Right lobe of liver (tissue), 6 donors: ENCODE measurements around the gene ENPP3. TPM values are rescaled to one million over a fixed set of nuclear protein-coding genes. Genes with fewer than 3 reads are reported as not detected.

Experiments used
- ATAC-seq, 4 donors: fragments of 200-7000 bp; cut with Tn5 transposase; one replicate each; pipeline ENCODE4 v1.9.1; 2020; ENCODE audit warnings: mild to moderate bottlenecking in 4 of 4, moderate library complexity in 4 of 4
- DNase-seq, 3 donors: peaks; one replicate each; pipeline ENCODE4 v3.0.0-alpha.2; 2020
- H3K27ac ChIP-seq, 3 donors: fragments of 200-600 bp; one replicate each; pipeline ENCODE4 v1.8.0; 2022
- H3K27me3 ChIP-seq, 2 donors: fragments of 200-600 bp; one replicate each; pipeline ENCODE4 v1.8.0; 2022
- H3K36me3 ChIP-seq, 4 donors: fragments of 200-600 bp; sonication (generic) in 1 of 4; one replicate each; pipeline versions ENCODE4 v1.5.1 to v1.8.0; 2017 to 2022; ENCODE audit warnings: control low read depth in 1 of 4
- H3K4me1 ChIP-seq, 4 donors: fragments of 200-600 bp; sonication (generic) in 1 of 4; one replicate each; pipeline versions ENCODE4 v1.5.1 to v1.8.0; 2017 to 2022; ENCODE audit warnings: control low read depth in 1 of 4
- H3K4me3 ChIP-seq, 3 donors: fragments of 200-600 bp; one replicate each; pipeline ENCODE4 v1.8.0; 2022
- H3K9me3 ChIP-seq, 4 donors: fragments of 200-600 bp; sonication (generic) in 1 of 4; one replicate each; pipeline versions ENCODE4 v1.5.1 to v1.8.0; 2017 to 2022; ENCODE audit warnings: control low read depth in 1 of 4
- CTCF ChIP-seq, 4 donors: fragments of 200-600 bp in 3 of 4; fragments of 450-650 bp in 1 of 4; IDR thresholded peaks; one replicate each; pipeline versions ENCODE4 v1.5.1 to v1.8.0; 2016 to 2022; ENCODE audit warnings: antibody characterized with exemption in 4 of 4, mild to moderate bottlenecking in 2 of 4
- POLR2A ChIP-seq: fragments of 450-650 bp; IDR thresholded peaks from one replicate; pipeline ENCODE4 v1.6.1; 2017; ENCODE audit warnings: antibody characterized with exemption, mild to moderate bottlenecking
- WGBS: methylation state at CpG from one replicate; pipeline ENCODE4 v1.1.6; 2018; ENCODE audit warnings: low coverage, low lambda C conversion rate; ENCODE audit not compliant: insufficient coverage; ENCODE audit errors: missing lambda C conversion rate; 5-methylcytosine and 5-hydroxymethylcytosine counted together
- intact Hi-C, 2 donors: fragments of 100-400 bp; cut with DNase I; formaldehyde crosslinking; loops; one replicate each; pipeline versions ENCODE4 v1.11.2 to v1.14.1; 2022
- microRNA-seq, 2 donors: library from miRNA; unstranded; fragments of <30 nt; microRNA quantifications; one replicate each; pipeline ENCODE4, GENCODE V29; 2019 to 2020
- small RNA-seq, 2 experiments: library from RNA; depleted of rRNA; stranded (forward); fragments of <200 nt; gene quantifications; one replicate each; pipeline ENCODE3, GENCODE V24; 2016
- total RNA-seq, 6 experiments: library from RNA; depleted of rRNA in 2 of 6; stranded (reverse); fragments of >200 nt in 2 of 6; fragmentation: NEBNext Ultra II Directional in 3 of 6; extraction: Animal tissue kit (Norgen Biotek cat#: 25700) in 3 of 6; gene quantifications; one replicate each; pipeline versions ENCODE4 v1.1.0 to v1.2.4, GENCODE V29; 2016 to 2023
- donor health status: DM: no; HTN: yes; CAD: no.
- donor health status: DM: no; HTN: no; CAD: no.
- donor health status: DM: no; HTN: no; CAD: no.
- donor health status: DM: no; HTN: yes; CAD: no.
- donor health status: DM: no; HTN: yes; CAD: no.

ENPP3 gene
- total RNA-seq, 6 experiments from 2014 or later: 0.63 to 2.7 (median 1.5) TPM

DNA sequence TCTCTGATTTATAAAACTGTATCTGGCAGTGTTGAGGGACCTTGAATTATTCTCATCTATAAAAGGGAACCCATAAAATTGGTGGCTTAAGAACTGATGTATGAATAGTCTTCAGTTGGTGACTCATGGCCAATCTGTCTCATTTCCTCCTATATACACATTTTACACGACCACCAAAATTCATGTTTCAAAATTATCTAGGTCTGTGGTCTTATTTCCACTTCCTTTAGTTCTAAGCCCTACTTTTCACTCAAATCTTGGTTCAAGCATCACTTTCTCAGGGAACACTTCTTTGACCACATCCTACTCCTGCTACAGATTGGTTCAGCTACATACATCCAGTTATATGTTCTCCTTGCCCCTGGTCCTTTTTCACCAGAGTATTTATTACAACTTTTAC lies 152.1 kb downstream of the ENPP3 start:
- no peak for DNase-seq
- H3K4me3 ChIP-seq: no peak overlapping the region
- H3K27ac ChIP-seq: no peak overlapping the region
- intact Hi-C loops: loop anchor here in 1 of 2 donors (10.0 kb wide), 1 partner anchor 126 kb away; no protein-coding TSS in a partner anchor
- TF ChIP-seq POLR2A: no peak
- TF ChIP-seq CTCF (IDR thresholded peaks at IDR 0.05): no peak
- no peaks in the 10 kb centered on the region for H3K36me3 ChIP-seq
- WGBS: 16% methylated on average over 1 of the region's 1 CpG
- H3K27me3 ChIP-seq: no peaks in the 10 kb centered on the region
- no peaks in the 10 kb centered on the region for H3K4me1 ChIP-seq
- H3K9me3 ChIP-seq: no peaks in the 10 kb centered on the region
- no peak for ATAC-seq

GRCh38 chr6:131791476-131791875 lies 154.4 kb downstream of the ENPP3 start:
- WGBS: 71% methylated on average over 5 of the region's 5 CpGs
- no peak for ATAC-seq
- intact Hi-C loops: no loop called here
- TF ChIP-seq CTCF (IDR thresholded peaks at IDR 0.05) (no peak), POLR2A (no peak)
- DNase-seq: no peak
- H3K9me3 ChIP-seq: no peaks in the 10 kb centered on the region
- no peaks in the 10 kb centered on the region for H3K36me3 ChIP-seq
- no peaks in the 10 kb centered on the region for H3K27me3 ChIP-seq
- H3K27ac ChIP-seq: no peak overlapping the region
- no peaks in the 10 kb centered on the region for H3K4me1 ChIP-seq
- H3K4me3 ChIP-seq: no peak overlapping the region

GRCh38 chr6:131792091-131792496 lies 155.0 kb downstream of the ENPP3 start:
- peak; percentile 42 to 72 (median 56) for ATAC-seq
- H3K27me3 ChIP-seq: no peaks in the 10 kb centered on the region
- no peaks in the 10 kb centered on the region for H3K36me3 ChIP-seq
- no peaks in the 10 kb centered on the region for H3K4me1 ChIP-seq
- no peak overlapping the region for H3K27ac ChIP-seq
- intact Hi-C loops: no loop called here
- WGBS: 90% methylated on average over 6 of the region's 6 CpGs
- DNase-seq: no peak
- H3K9me3 ChIP-seq: no peaks in the 10 kb centered on the region
- H3K4me3 ChIP-seq: no peak overlapping the region
- TF ChIP-seq POLR2A (no peak), CTCF (IDR thresholded peaks at IDR 0.05) (no peak)

DNA sequence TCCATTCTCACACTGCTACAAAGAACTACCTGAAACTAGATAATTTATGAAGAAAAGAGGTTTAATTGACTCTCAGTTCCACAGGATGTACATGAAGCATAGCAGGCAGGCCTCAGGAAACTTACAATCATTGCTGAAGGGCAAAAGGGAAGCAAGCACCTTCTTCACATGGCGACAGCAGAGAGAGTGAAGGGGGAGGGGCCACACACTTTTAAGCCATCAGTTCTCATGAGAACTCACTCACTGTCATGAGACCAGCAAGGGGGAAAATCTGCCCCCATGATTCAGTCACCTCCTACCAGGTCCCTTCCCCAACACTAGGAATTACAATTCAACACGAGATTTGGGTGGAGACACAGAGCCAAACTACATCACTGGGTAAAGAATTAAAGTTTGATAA lies 158.3 kb downstream of the ENPP3 start:
- DNase-seq: no peak
- no peaks in the 10 kb centered on the region for H3K27me3 ChIP-seq
- 93% methylated on average over 2 of the region's 2 CpGs for WGBS
- intact Hi-C loops: no loop called here
- TF ChIP-seq CTCF (IDR thresholded peaks at IDR 0.05) (no peak), POLR2A (no peak)
- H3K36me3 ChIP-seq: no peaks in the 10 kb centered on the region
- H3K4me3 ChIP-seq: no peak overlapping the region
- H3K9me3 ChIP-seq: no peaks in the 10 kb centered on the region
- ATAC-seq: no peak
- H3K4me1 ChIP-seq: no peaks in the 10 kb centered on the region
- no peak overlapping the region for H3K27ac ChIP-seq

Small RNAs within 50 kb of the gene (microRNA-seq; reads per million reads assigned to microRNA genes)
- gene MIR548H5: 0 reads per million in 2 donors

Small RNAs within 50 kb of the gene (small RNA-seq; reads per million reads assigned to genes)
- gene MIR548H5 (0 reads per million in 2 experiments), gene RNU4-18P (0 to 0.13 reads per million in 2 experiments)

Other genes with a start within 250 kb of the ENPP3 start
- 1,000 to 10,000 TPM in 2 of 6 experiments, 100 to 1,000 TPM in 4; 428 to 1,179 (median 813) TPM for gene ARG1, start 64.1 kb upstream of the ENPP3 start, total RNA-seq
- 10 to 100 TPM in 4 of 6 experiments, 1 to 10 TPM in 2; 8.8 to 13.8 (median 11.0) TPM for gene MED23, start 9.1 kb upstream of the ENPP3 start, total RNA-seq
- 1 to 10 TPM in 1 of 6 experiments, not detected in 5; 1.6 TPM for gene OR2A4, start 64.1 kb downstream of the ENPP3 start, total RNA-seq
- gene CTAGE9, start 73.7 kb downstream of the ENPP3 start, total RNA-seq: not detected
- gene ENPP1, start 170.7 kb downstream of the ENPP3 start, total RNA-seq: 10 to 100 TPM; 27.5 to 61.6 (median 45.6) TPM